ENCODE results near the gene THAP7. TPM values are rescaled to one million over a fixed set of nuclear protein-coding genes. Genes with fewer than 3 reads are reported as not detected.

Gene THAP7
- total and polyA plus RNA-seq, 9 of the 15 experiments (the other 6 are each of a cell fraction or from before 2014, with no cell fraction given): 7.9 to 263 (median 84.1) TPM

GRCh38 chr22:20978419-20978818, 23.5 kb downstream of the THAP7 start (continued):
- TF ChIP-seq THAP12 (CRISPR knock-in tag; IDR thresholded peaks at IDR 0.05) (peak; percentile 81; the same call in 1 of the 2 replicates), LCOR (CRISPR knock-in tag; IDR thresholded peaks at IDR 0.05) (no peak), HCFC1 (IDR thresholded peaks at IDR 0.05; ENCODE audit: low read depth, low read length) (0 out of 2 replicates have a peak, but pooled peaks have one; percentile 21), ZFP1 (CRISPR knock-in tag; IDR thresholded peaks at IDR 0.05) (no peak), ATF4 (CRISPR knock-in tag; IDR thresholded peaks at IDR 0.05) (0 out of 2 replicates have a peak, but pooled peaks have one; percentile 19), MYC (IDR thresholded peaks at IDR 0.05; ENCODE audit: low read depth, low read length) (no peak), MYC (CRISPR knock-in tag; IDR thresholded peaks at IDR 0.05; ENCODE audit: borderline replicate concordance, low read depth) (no peak), BCL6 (CRISPR knock-in tag; IDR thresholded peaks at IDR 0.05) (no peak), TGIF2 (CRISPR knock-in tag; IDR thresholded peaks at IDR 0.05) (no peak), ZNF384 (IDR thresholded peaks at IDR 0.05; ENCODE audit: low read depth, low read length) (no peak), CBX1 (IDR thresholded peaks at IDR 0.05; ENCODE audit: low read depth) (no peak), NFYB (IDR thresholded peaks at IDR 0.05; ENCODE audit: extremely low read depth, insufficient read length) (no peak), ZNF707 (CRISPR knock-in tag; conservative IDR thresholded peaks at IDR 0.05) (peak; percentile 100), BCLAF1 (IDR thresholded peaks at IDR 0.05; ENCODE audit: borderline replicate concordance in 1 of 2, control insufficient read depth in 1 of 2, low read depth in 2 of 2, low read length in 1 of 2) (no peak), ZBTB34 (CRISPR knock-in tag; IDR thresholded peaks at IDR 0.05) (no peak), E2F1 (CRISPR knock-in tag; IDR thresholded peaks at IDR 0.05) (0 out of 2 replicates have a peak, but pooled peaks have one; percentile 29), CBX3 (IDR thresholded peaks at IDR 0.05; ENCODE audit: borderline replicate concordance in 1 of 2, low read length in 2 of 2) (peak in 1 of 2 experiments; percentile 90; a peak in 1 of 3 replicates), GABPB1 (CRISPR knock-in tag; IDR thresholded peaks at IDR 0.05) (no peak)
